K562 (cell line): ENCODE data around the gene LRFN2. TPM values are rescaled to one million over a fixed set of nuclear protein-coding genes. Genes with fewer than 3 reads are reported as not detected.

Experiments used
- ATAC-seq: fragments of 200-7000 bp; cut with Tn5 transposase; 3 replicates; pipeline ENCODE4 v1.9.1; 2020; ENCODE audit warnings: moderate library complexity
- BruUV-seq: library from RNA; stranded (reverse); fragments of 400-500 nt; replicated peaks from 2 replicates; lab custom pipeline; 2021; lab: Mats Ljungman, UMichigan
- CTCF ChIA-PET: fragments of 300-600 bp; formaldehyde crosslinking; extraction: SDS; loops from one replicate; lab custom pipeline; 2021; ENCODE audit warnings: low intra/inter-chr PET ratio; lab: Yijun Ruan, JAX
- POLR2A ChIA-PET: fragments of 300-600, 350-650 bp; sonication (Branson Sonifier 250); formaldehyde crosslinking; extraction: SDS; loops from one replicate; lab custom pipeline; 2021; ENCODE audit warnings: antibody characterized with exemption, inconsistent platforms; lab: Yijun Ruan, JAX
- DNase-seq, 4 experiments: peaks; one replicate each; pipeline versions ENCODE4 v3.0.0 to v3.0.0-alpha.2; 2011 to 2018; ENCODE audit warnings: low spot score in 3 of 4, mixed read lengths in 3 of 4; ENCODE audit errors: extremely low read depth in 1 of 4
- FAIRE-seq: peaks from 2 replicates; lab custom pipeline; 2011; peaks lifted over from hg19 to GRCh38; lab: Jason Lieb, UNC
- H2AFZ ChIP-seq: 2 replicates; pipeline ENCODE4 v1.6.0; 2011; ENCODE audit warnings: low read depth, low read length, control low read depth, inconsistent platforms
- H3K27ac ChIP-seq: fragments of 200-600 bp; 3 replicates; pipeline ENCODE4 v1.8.0; 2011; ENCODE audit warnings: low read depth, mild to moderate bottlenecking, control low read depth, inconsistent platforms, low read length, moderate library complexity, mixed read lengths; ENCODE audit errors: extremely low read depth
- H3K27me3 ChIP-seq, 2 experiments: fragments of 300-600 bp in 1 of 2; 2 replicates in 1 of 2; 3 replicates in 1 of 2; pipeline versions ENCODE4 v1.6.0 to v1.8.0; 2011; ENCODE audit warnings: inconsistent platforms in 2 of 2, low read length in 2 of 2, mild to moderate bottlenecking in 1 of 2, mixed read lengths in 1 of 2, moderate library complexity in 1 of 2; ENCODE audit not compliant: control insufficient read depth in 2 of 2, insufficient read depth in 2 of 2
- H3K36me3 ChIP-seq: fragments of 300-600 bp; 3 replicates; pipeline ENCODE4 v1.8.0; 2011; ENCODE audit warnings: mild to moderate bottlenecking, low read length, inconsistent platforms; ENCODE audit not compliant: control insufficient read depth, insufficient read depth
- H3K4me1 ChIP-seq, 2 experiments: fragments of 200-600 bp in 1 of 2; replicated peaks in 1 of 2; 2 replicates in 1 of 2; 3 replicates in 1 of 2; pipeline versions ENCODE4 v1.5.1 to v1.8.0; 2011; ENCODE audit warnings: inconsistent platforms in 2 of 2, low read length in 2 of 2, mild to moderate bottlenecking in 1 of 2, mixed read lengths in 1 of 2, moderate library complexity in 1 of 2; ENCODE audit not compliant: control insufficient read depth in 2 of 2, insufficient read depth in 2 of 2
- H3K4me2 ChIP-seq: 2 replicates; pipeline ENCODE4 v1.6.1; 2011; ENCODE audit warnings: low read length, control low read depth, inconsistent platforms, mixed read lengths; ENCODE audit not compliant: insufficient read depth
- H3K4me3 ChIP-seq: fragments of 200-600 bp; sonication (generic), shearing (Covaris generic); 2 replicates; pipeline ENCODE4 v1.5.1; 2016; ENCODE audit warnings: control low read depth, inconsistent platforms
- H3K79me2 ChIP-seq: fragments of 200-600 bp; 3 replicates; pipeline ENCODE4 v1.8.0; 2011; ENCODE audit warnings: low read length, inconsistent platforms; ENCODE audit not compliant: control insufficient read depth, insufficient read depth
- H3K9ac ChIP-seq, 2 experiments: 2 replicates each; pipeline versions ENCODE4 v1.6.0 to v1.6.1; 2011; ENCODE audit warnings: low read depth in 2 of 2, low read length in 2 of 2, control low read depth in 1 of 2, inconsistent platforms in 1 of 2, mild to moderate bottlenecking in 1 of 2, mixed read lengths in 1 of 2; ENCODE audit not compliant: insufficient read depth in 1 of 2
- H3K9me1 ChIP-seq: one replicate; pipeline ENCODE4 v1.6.0; 2011; ENCODE audit warnings: inconsistent platforms, mild to moderate bottlenecking, low read length, moderate library complexity; ENCODE audit not compliant: control insufficient read depth, insufficient read depth
- H3K9me3 ChIP-seq: replicated peaks from 2 replicates; pipeline ENCODE4 v1.5.1; 2011; ENCODE audit warnings: low read depth, low read length, inconsistent platforms; ENCODE audit not compliant: control insufficient read depth, insufficient read depth
- H4K20me1 ChIP-seq: replicated peaks from 2 replicates; pipeline ENCODE4 v1.6.1; 2011; ENCODE audit warnings: low read length, inconsistent platforms, mixed read lengths; ENCODE audit not compliant: control insufficient read depth, insufficient read depth
- BHLHE40 ChIP-seq: IDR thresholded peaks from 2 replicates; pipeline ENCODE4 v1.6.1; 2011; ENCODE audit warnings: low read length, improper control_type of control experiment
- CREM ChIP-seq: IDR thresholded peaks from 2 replicates; pipeline ENCODE4 v1.6.1; 2014; ENCODE audit warnings: antibody characterized with exemption, low read depth
- KAT8 ChIP-seq: fragments of 450-650 bp; IDR thresholded peaks from 2 replicates; pipeline ENCODE4 v1.6.1; 2016; ENCODE audit warnings: low read depth, mild to moderate bottlenecking
- NELFE ChIP-seq: IDR thresholded peaks from 2 replicates; pipeline ENCODE4 v1.6.1; 2011; ENCODE audit warnings: mild to moderate bottlenecking; ENCODE audit not compliant: insufficient read depth, insufficient read length
- PHB ChIP-seq: fragments of 250-450 bp; sonication (Bioruptor Pico); IDR thresholded peaks from 2 replicates; pipeline ENCODE4 v1.5.0; 2021
- POLR3A ChIP-seq: IDR thresholded peaks from 2 replicates; pipeline ENCODE4 v1.6.1; 2011; ENCODE audit warnings: borderline replicate concordance, mild to moderate bottlenecking, moderate library complexity; ENCODE audit not compliant: insufficient read length, insufficient read depth; ENCODE audit errors: extremely low read depth
- RHOXF2B ChIP-seq: fragments of 250-450 bp; sonication (Bioruptor Pico); conservative IDR thresholded peaks from 2 replicates; pipeline ENCODE4 v1.5.1; 2021
- SMAD1 ChIP-seq: fragments of 150-350 bp; IDR thresholded peaks from 2 replicates; pipeline ENCODE4 v1.6.1; 2014; ENCODE audit warnings: low read length, low read depth; ENCODE audit not compliant: partially characterized antibody
- TAF7 ChIP-seq: fragments of 450-650 bp; IDR thresholded peaks from 2 replicates; pipeline ENCODE4 v1.6.1; 2016; ENCODE audit warnings: missing genetic modification characterization, missing compliant biosample characterization
- ZBTB17 ChIP-seq: fragments of 450-650 bp; formaldehyde crosslinking; IDR thresholded peaks from 2 replicates; pipeline ENCODE4 v1.4.0; 2020; ENCODE audit warnings: mild to moderate bottlenecking
- ZFP30 ChIP-seq: fragments of 250-450 bp; sonication (Bioruptor Pico); IDR thresholded peaks from 2 replicates; pipeline ENCODE4 v1.8.0; 2022; ENCODE audit warnings: moderate library complexity, mild to moderate bottlenecking, inconsistent platforms, borderline replicate concordance
- ZNF175 ChIP-seq: fragments of 200-800 bp; sonication (Bioruptor generic); IDR thresholded peaks from 2 replicates; pipeline ENCODE4 v1.6.1; 2016; ENCODE audit warnings: low read depth, mild to moderate bottlenecking, missing genetic modification characterization, missing compliant biosample characterization
- WGBS: fragments of 100-300 bp; shearing (Covaris generic); methylation state at CpG from one replicate; pipeline ENCODE4 v1.1.6; 2016; ENCODE audit warnings: low coverage, mixed read lengths; ENCODE audit not compliant: insufficient coverage; ENCODE audit errors: missing lambda C conversion rate; 5-methylcytosine and 5-hydroxymethylcytosine counted together
- in situ Hi-C: fragments of 300-500 bp; cut with MboI; formaldehyde crosslinking; loops from 4 replicates; pipeline ENCODE4 v1.15.0; 2018; ENCODE audit warnings: inconsistent platforms, mixed read lengths
- intact Hi-C: fragments of 100-400 bp; cut with micrococcal nuclease; formaldehyde crosslinking; loops from 2 replicates; pipeline ENCODE4 v1.14.2; 2022
- polyA plus RNA-seq, 8 experiments: library from polyadenylated mRNA; depleted of rRNA in 4 of 8; stranded (reverse) in 5 of 8; unstranded in 3 of 8; fragments of >200 nt; fragmentation: Nextera tagmentation in 2 of 8; fragmentation: Illumina TruSeq in 1 of 8; extraction: Ambion mirVana in 2 of 8; extraction: Trizol in 1 of 8; gene quantifications; 2 replicates each; pipeline versions ENCODE4 v1.2.1 to v1.2.3, GENCODE V29; 2011 to 2014; ENCODE audit warnings: inconsistent platforms in 1 of 8, missing spikeins in 1 of 8
- total RNA-seq, 7 experiments: library from RNA; depleted of rRNA in 6 of 7; stranded (reverse); fragments of >200 nt in 6 of 7; fragmentation: Illumina TruSeq in 2 of 7; extraction: Trizol in 2 of 7; gene quantifications; 2 replicates each; pipeline versions ENCODE4 v1.2.1 to v1.2.3, GENCODE V29; 2011 to 2021; ENCODE audit warnings: low replicate concordance in 1 of 7
- TF ChIP-seq, protein P1 (sequence below): fragments of 450-650 bp; IDR thresholded peaks from 2 replicates; pipeline ENCODE4 v1.6.1; 2017; ENCODE audit warnings: antibody characterized with exemption
- TF ChIP-seq, protein P2 (sequence below): fragments of 250-450 bp; sonication (Bioruptor Pico); IDR thresholded peaks from 2 replicates; pipeline ENCODE4 v1.8.0; 2021; ENCODE audit warnings: moderate library complexity, mild to moderate bottlenecking, inconsistent platforms
- TF ChIP-seq, protein P3 (sequence below): fragments of 250-450 bp; sonication (Bioruptor Pico); IDR thresholded peaks from 2 replicates; pipeline ENCODE4 v1.5.0; 2021
- TF ChIP-seq, protein P4 (sequence below): fragments of 250-450 bp; sonication (Bioruptor Pico); IDR thresholded peaks from 2 replicates; pipeline ENCODE4 v1.8.0; 2022; ENCODE audit warnings: moderate library complexity, mild to moderate bottlenecking, inconsistent platforms

The LRFN2 gene
- total and polyA plus RNA-seq, 9 of the 15 experiments (the other 6 are each of a cell fraction or from before 2014, with no cell fraction given), result not detected

DNA sequence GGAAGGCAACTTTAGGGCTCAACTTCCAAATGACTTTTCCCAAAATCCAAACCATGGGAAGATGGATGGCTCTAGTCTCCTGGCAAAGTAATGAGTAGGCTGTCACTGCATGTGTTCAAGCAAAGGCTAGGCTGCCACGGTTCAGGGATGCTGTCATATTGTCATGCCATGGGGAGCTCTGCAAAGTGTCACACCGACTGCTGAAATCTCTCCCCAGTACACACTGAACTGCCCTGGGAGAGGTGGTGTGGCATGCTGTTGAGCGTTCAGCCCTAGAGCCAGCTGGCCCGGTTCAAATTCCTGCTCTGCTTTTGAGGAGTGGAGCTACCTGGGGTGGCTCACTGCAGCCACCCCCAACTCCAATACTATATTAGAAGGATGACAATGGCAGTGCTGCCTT is 115.9 kb downstream of the LRFN2 start:
- Histone ChIP-seq H3K9me1 (no peaks in the 10 kb centered on the region), H3K9me3 (no peaks in the 10 kb centered on the region), H4K20me1 (no peaks in the 10 kb centered on the region; the same call in 1 of the 2 replicates), H3K36me3 (no peaks in the 10 kb centered on the region), H3K9ac (no peak overlapping the region), H3K4me2 (no peak overlapping the region), H3K4me3 (no peak overlapping the region), H3K4me1 (no peaks in the 10 kb centered on the region), H2AFZ (no peak overlapping the region), H3K27ac (no peak overlapping the region), H3K27me3 (peaks cover 0 to 21% of the 10 kb centered on the region in 2 experiments; a peak in 2 of 5 replicates), H3K79me2 (no peaks in the 10 kb centered on the region)
- ChIA-PET POLR2A (interaction anchor here (0.8 kb wide), 1 partner anchor 130 kb away, joined by 3 read pairs; no protein-coding TSS in a partner anchor), CTCF (no interaction called here)
- DNase-seq (no peak), FAIRE-seq (no peak), ATAC-seq (no peak)
- intact Hi-C loops, result no loop called here
- 6% methylated on average over 4 of the region's 4 CpGs for WGBS
- BruUV-seq, result no TSS peak
- TF ChIP-seq, protein P1, sequence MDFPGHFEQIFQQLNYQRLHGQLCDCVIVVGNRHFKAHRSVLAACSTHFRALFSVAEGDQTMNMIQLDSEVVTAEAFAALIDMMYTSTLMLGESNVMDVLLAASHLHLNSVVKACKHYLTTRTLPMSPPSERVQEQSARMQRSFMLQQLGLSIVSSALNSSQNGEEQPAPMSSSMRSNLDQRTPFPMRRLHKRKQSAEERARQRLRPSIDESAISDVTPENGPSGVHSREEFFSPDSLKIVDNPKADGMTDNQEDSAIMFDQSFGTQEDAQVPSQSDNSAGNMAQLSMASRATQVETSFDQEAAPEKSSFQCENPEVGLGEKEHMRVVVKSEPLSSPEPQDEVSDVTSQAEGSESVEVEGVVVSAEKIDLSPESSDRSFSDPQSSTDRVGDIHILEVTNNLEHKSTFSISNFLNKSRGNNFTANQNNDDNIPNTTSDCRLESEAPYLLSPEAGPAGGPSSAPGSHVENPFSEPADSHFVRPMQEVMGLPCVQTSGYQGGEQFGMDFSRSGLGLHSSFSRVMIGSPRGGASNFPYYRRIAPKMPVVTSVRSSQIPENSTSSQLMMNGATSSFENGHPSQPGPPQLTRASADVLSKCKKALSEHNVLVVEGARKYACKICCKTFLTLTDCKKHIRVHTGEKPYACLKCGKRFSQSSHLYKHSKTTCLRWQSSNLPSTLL, result no peak
- TF ChIP-seq SMAD1 (no peak), NELFE (no peak), TAF7 (tag) (no peak), ZFP30 (CRISPR knock-in tag) (no peak), ZNF175 (CRISPR knock-in tag) (no peak), ZBTB17 (CRISPR knock-in tag) (no peak), BHLHE40 (no peak), CREM (no peak), PHB (CRISPR knock-in tag) (no peak), POLR3A (no peak), KAT8 (no peak), RHOXF2B (CRISPR knock-in tag) (no peak)
- TF ChIP-seq, protein P2, sequence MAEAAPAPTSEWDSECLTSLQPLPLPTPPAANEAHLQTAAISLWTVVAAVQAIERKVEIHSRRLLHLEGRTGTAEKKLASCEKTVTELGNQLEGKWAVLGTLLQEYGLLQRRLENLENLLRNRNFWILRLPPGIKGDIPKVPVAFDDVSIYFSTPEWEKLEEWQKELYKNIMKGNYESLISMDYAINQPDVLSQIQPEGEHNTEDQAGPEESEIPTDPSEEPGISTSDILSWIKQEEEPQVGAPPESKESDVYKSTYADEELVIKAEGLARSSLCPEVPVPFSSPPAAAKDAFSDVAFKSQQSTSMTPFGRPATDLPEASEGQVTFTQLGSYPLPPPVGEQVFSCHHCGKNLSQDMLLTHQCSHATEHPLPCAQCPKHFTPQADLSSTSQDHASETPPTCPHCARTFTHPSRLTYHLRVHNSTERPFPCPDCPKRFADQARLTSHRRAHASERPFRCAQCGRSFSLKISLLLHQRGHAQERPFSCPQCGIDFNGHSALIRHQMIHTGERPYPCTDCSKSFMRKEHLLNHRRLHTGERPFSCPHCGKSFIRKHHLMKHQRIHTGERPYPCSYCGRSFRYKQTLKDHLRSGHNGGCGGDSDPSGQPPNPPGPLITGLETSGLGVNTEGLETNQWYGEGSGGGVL, result no peak
- TF ChIP-seq, protein P3, sequence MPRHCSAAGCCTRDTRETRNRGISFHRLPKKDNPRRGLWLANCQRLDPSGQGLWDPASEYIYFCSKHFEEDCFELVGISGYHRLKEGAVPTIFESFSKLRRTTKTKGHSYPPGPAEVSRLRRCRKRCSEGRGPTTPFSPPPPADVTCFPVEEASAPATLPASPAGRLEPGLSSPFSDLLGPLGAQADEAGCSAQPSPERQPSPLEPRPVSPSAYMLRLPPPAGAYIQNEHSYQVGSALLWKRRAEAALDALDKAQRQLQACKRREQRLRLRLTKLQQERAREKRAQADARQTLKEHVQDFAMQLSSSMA (CRISPR knock-in tag), result no peak
- TF ChIP-seq, protein P4, sequence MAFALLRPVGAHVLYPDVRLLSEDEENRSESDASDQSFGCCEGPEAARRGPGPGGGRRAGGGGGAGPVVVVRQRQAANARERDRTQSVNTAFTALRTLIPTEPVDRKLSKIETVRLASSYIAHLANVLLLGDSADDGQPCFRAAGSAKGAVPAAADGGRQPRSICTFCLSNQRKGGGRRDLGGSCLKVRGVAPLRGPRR (CRISPR knock-in tag), result no peak
- in situ Hi-C loops, result no loop called here
